T-helper 17 cell (primary cell): ENCODE results near the gene SKOR1. TPM values are rescaled to one million over a fixed set of nuclear protein-coding genes. Genes with fewer than 3 reads are reported as not detected.

ENCODE experiments used
- total RNA-seq, 4 donors: library from RNA in 2 of 4; stranded (reverse) in 2 of 4; gene quantifications; one replicate each; pipeline ENCODE4 v1.2.3 and lab custom pipeline; 2022 to 2026

SKOR1 gene
- total RNA-seq, 2 donors from 2014 or later: 2.2 to 2.7 TPM

Other genes starting within 250 kb of the SKOR1 start
- not detected for gene RNU6-1, start 14.5 kb downstream of the SKOR1 start, total RNA-seq
- gene PIAS1, start 228.8 kb downstream of the SKOR1 start, total RNA-seq: 10 to 100 TPM; 76.7 to 81.9 TPM